ENCODE results near the gene LCP2. TPM values are rescaled to one million over a fixed set of nuclear protein-coding genes. Genes with fewer than 3 reads are reported as not detected.

The LCP2 gene
- total RNA-seq, 1 experiment from 2014 or later: not detected

GRCh38 chr5:170283296-170283695 lies 14.3 kb downstream of the LCP2 start:
- TF ChIP-seq CTCF (conservative IDR thresholded peaks at IDR 0.05): no peak
- TF ChIP-seq EZH2 (IDR thresholded peaks at IDR 0.05; ENCODE audit: low read depth): no peak
- no TSS peak for BruUV-seq (replicated peaks)

DNA sequence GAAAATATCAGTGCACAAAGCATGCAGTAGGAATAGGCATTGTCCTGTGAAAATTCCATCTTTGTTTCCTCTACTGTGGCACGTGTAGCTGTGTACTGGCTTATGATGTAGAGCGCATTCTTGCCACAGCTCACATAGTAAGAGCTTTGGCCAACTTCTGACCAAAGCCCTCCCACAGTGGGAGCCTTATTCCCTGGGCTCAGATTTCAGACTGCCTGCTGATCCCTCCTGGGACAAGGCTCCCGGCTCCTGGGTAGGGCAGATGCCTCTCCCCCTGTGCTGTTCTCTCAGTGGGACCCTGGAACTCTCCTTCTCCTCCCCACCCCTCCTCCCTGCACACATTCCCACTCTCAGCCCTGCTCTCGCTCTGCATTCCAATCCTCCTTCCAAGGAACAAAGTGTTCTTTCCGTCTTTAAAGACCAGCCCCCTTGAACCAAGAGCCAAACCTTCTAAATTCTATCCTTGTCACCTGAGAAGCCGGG lies 17.5 kb downstream of the LCP2 start:
- no peaks in the 10 kb centered on the region for H3F3A ChIP-seq (ENCODE audit: insufficient read depth, low read depth)
- CTCF ChIA-PET: no interaction called here

More at GRCh38 chr5:170283296-170283695, 14.3 kb downstream of the LCP2 start:
- ChIA-PET POLR2A (ENCODE audit: unreplicated experiment) (no interaction called here), CTCF (no interaction called here)
- Histone ChIP-seq H3F3A (ENCODE audit: insufficient read depth, low read depth) (no peaks in the 10 kb centered on the region), H3K27me3 (ENCODE audit: insufficient read depth, low read depth) (peaks cover 31% of the 10 kb centered on the region), H3K9me3 (ENCODE audit: insufficient read depth, low read depth) (0 out of 2 replicates have a peak, but pooled peaks cover 9% of the 10 kb centered on the region), H4K20me1 (ENCODE audit: insufficient read depth) (no peaks in the 10 kb centered on the region), H3K4me1 (replicated peaks; ENCODE audit: insufficient read depth) (no peaks in the 10 kb centered on the region), H3K4me2 (no peak overlapping the region), H3K79me2 (ENCODE audit: low read depth) (no peaks in the 10 kb centered on the region), H3K36me3 (ENCODE audit: low read depth) (no peaks in the 10 kb centered on the region), H3K4me3 (no peak overlapping the region), H3K27ac (no peak overlapping the region), H2AFZ (no peak overlapping the region), H3K9me2 (ENCODE audit: insufficient read depth) (no peaks in the 10 kb centered on the region)
- DNase-seq: no peak
- intact Hi-C loops (cut with micrococcal nuclease; ENCODE audit: unreplicated experiment): no loop called here

GRCh38 chr5:170279459-170279817 lies 18.1 kb downstream of the LCP2 start:
- Histone ChIP-seq H3K4me2 (no peak overlapping the region), H3K9me3 (ENCODE audit: insufficient read depth, low read depth) (no peaks in the 10 kb centered on the region), H3F3A (ENCODE audit: insufficient read depth, low read depth) (no peaks in the 10 kb centered on the region), H3K36me3 (ENCODE audit: low read depth) (no peaks in the 10 kb centered on the region), H3K9me2 (ENCODE audit: insufficient read depth) (no peaks in the 10 kb centered on the region), H3K4me1 (replicated peaks; ENCODE audit: insufficient read depth) (no peaks in the 10 kb centered on the region), H2AFZ (no peak overlapping the region), H3K27me3 (ENCODE audit: insufficient read depth, low read depth) (peaks cover 20% of the 10 kb centered on the region), H3K79me2 (ENCODE audit: low read depth) (no peaks in the 10 kb centered on the region), H4K20me1 (ENCODE audit: insufficient read depth) (no peaks in the 10 kb centered on the region), H3K27ac (no peak overlapping the region), H3K4me3 (no peak overlapping the region)
- TF ChIP-seq CTCF (conservative IDR thresholded peaks at IDR 0.05): no peak
- CTCF ChIA-PET: no interaction called here
- no TSS peak for BruUV-seq (replicated peaks)
- DNase-seq: no peak
- POLR2A ChIA-PET (ENCODE audit: unreplicated experiment): no interaction called here
- intact Hi-C loops (cut with micrococcal nuclease; ENCODE audit: unreplicated experiment): no loop called here

More for the DNA sequence above, 17.5 kb downstream of the LCP2 start:
- intact Hi-C loops (cut with micrococcal nuclease; ENCODE audit: unreplicated experiment): no loop called here
- no peak overlapping the region for H3K4me3 ChIP-seq
- H3K4me2 ChIP-seq: no peak overlapping the region
- H3K27ac ChIP-seq: no peak overlapping the region
- no peak for TF ChIP-seq EZH2 (IDR thresholded peaks at IDR 0.05; ENCODE audit: low read depth)
- TF ChIP-seq CTCF (conservative IDR thresholded peaks at IDR 0.05): no peak
- H3K79me2 ChIP-seq (ENCODE audit: low read depth): no peaks in the 10 kb centered on the region
- DNase-seq: no peak
- H3K9me2 ChIP-seq (ENCODE audit: insufficient read depth): no peaks in the 10 kb centered on the region
- H3K36me3 ChIP-seq (ENCODE audit: low read depth): no peaks in the 10 kb centered on the region
- no TSS peak for BruUV-seq (replicated peaks)
- H3K4me1 ChIP-seq (replicated peaks; ENCODE audit: insufficient read depth): no peaks in the 10 kb centered on the region
- POLR2A ChIA-PET (ENCODE audit: unreplicated experiment): no interaction called here
- no peaks in the 10 kb centered on the region for H4K20me1 ChIP-seq (ENCODE audit: insufficient read depth)
- H2AFZ ChIP-seq: no peak overlapping the region
- H3K27me3 ChIP-seq (ENCODE audit: insufficient read depth, low read depth): peaks cover 22% of the 10 kb centered on the region
- H3K9me3 ChIP-seq (ENCODE audit: insufficient read depth, low read depth): no peaks in the 10 kb centered on the region
